SK-N-SH treated with all-trans-retinoic acid at 6 μM for 48 hours (cell line): ENCODE measurements around the gene MED13.

ENCODE experiments used
- ATAC-seq: fragments of 200-7000 bp; cut with Tn5 transposase; 3 replicates; pipeline ENCODE4 v1.9.1; 2020; ENCODE audit warnings: mild to moderate bottlenecking, moderate library complexity
- ARNTL ChIP-seq: fragments of 450-650 bp; formaldehyde crosslinking; IDR thresholded peaks from 2 replicates; pipeline ENCODE4 v1.5.0; 2020; ENCODE audit warnings: low read depth, mild to moderate bottlenecking, moderate library complexity, borderline replicate concordance
- CREB5 ChIP-seq: fragments of 250-450 bp; sonication (Bioruptor Pico); IDR thresholded peaks from 2 replicates; pipeline ENCODE4 v1.5.1; 2020; ENCODE audit warnings: low read depth, mild to moderate bottlenecking, moderate library complexity
- CSDC2 ChIP-seq: fragments of 250-450 bp; sonication (Bioruptor Pico); IDR thresholded peaks from 2 replicates; pipeline ENCODE4 v1.5.0; 2020; ENCODE audit warnings: mild to moderate bottlenecking, moderate library complexity
- ESRRG ChIP-seq: fragments of 250-450 bp; sonication (Bioruptor Pico); IDR thresholded peaks from 2 replicates; pipeline ENCODE4 v1.6.1; 2021; ENCODE audit warnings: mild to moderate bottlenecking
- GLIS3 ChIP-seq: fragments of 250-450 bp; sonication (Bioruptor Pico); IDR thresholded peaks from 2 replicates; pipeline ENCODE4 v1.5.0; 2020; ENCODE audit warnings: mild to moderate bottlenecking, moderate library complexity
- OSR1 ChIP-seq: fragments of 250-450 bp; sonication (Bioruptor Pico); IDR thresholded peaks from 2 replicates; pipeline ENCODE4 v1.8.0; 2022; ENCODE audit warnings: moderate library complexity, mild to moderate bottlenecking, inconsistent platforms
- POU6F1 ChIP-seq: fragments of 250-450 bp; sonication (Bioruptor Pico); IDR thresholded peaks from 2 replicates; pipeline ENCODE4 v1.8.0; 2021; ENCODE audit warnings: low read depth, mild to moderate bottlenecking, moderate library complexity, borderline replicate concordance
- PPARA ChIP-seq: fragments of 250-450 bp; sonication (Bioruptor Pico); IDR thresholded peaks from 2 replicates; pipeline ENCODE4 v1.5.0; 2020; ENCODE audit warnings: mild to moderate bottlenecking, borderline replicate concordance
- SNAI2 ChIP-seq: fragments of 250-450 bp; sonication (Bioruptor Pico); IDR thresholded peaks from 2 replicates; pipeline ENCODE4 v1.5.0; 2020; ENCODE audit warnings: mild to moderate bottlenecking, moderate library complexity
- TCF4 ChIP-seq: fragments of 250-450 bp; sonication (Bioruptor Pico); IDR thresholded peaks from 2 replicates; pipeline ENCODE4 v1.8.0; 2021; ENCODE audit warnings: mild to moderate bottlenecking, moderate library complexity, borderline replicate concordance
- TOX ChIP-seq: fragments of 250-450 bp; sonication (Bioruptor Pico); IDR thresholded peaks from 2 replicates; pipeline ENCODE4 v1.8.0; 2021; ENCODE audit warnings: mild to moderate bottlenecking, moderate library complexity, borderline replicate concordance
- TSHZ2 ChIP-seq: fragments of 250-450 bp; sonication (Bioruptor Pico); IDR thresholded peaks from 2 replicates; pipeline ENCODE4 v1.5.0; 2020; ENCODE audit warnings: mild to moderate bottlenecking, moderate library complexity
- ZC3H10 ChIP-seq: fragments of 250-450 bp; sonication (Bioruptor Pico); IDR thresholded peaks from 2 replicates; pipeline ENCODE4 v1.5.1; 2021; ENCODE audit warnings: mild to moderate bottlenecking, moderate library complexity
- ZFP3 ChIP-seq: fragments of 250-450 bp; sonication (Bioruptor Pico); IDR thresholded peaks from 2 replicates; pipeline ENCODE4 v1.5.0; 2020; ENCODE audit warnings: mild to moderate bottlenecking, moderate library complexity
- ZFP30 ChIP-seq: fragments of 450-650 bp; formaldehyde crosslinking; IDR thresholded peaks from 2 replicates; pipeline ENCODE4 v1.5.0; 2022; ENCODE audit warnings: mild to moderate bottlenecking, moderate library complexity
- ZNF565 ChIP-seq: fragments of 450-650 bp; formaldehyde crosslinking; conservative IDR thresholded peaks from 2 replicates; pipeline ENCODE4 v1.5.0; 2020; ENCODE audit warnings: low read depth, mild to moderate bottlenecking, moderate library complexity
- ZNF70 ChIP-seq: fragments of 450-650 bp; formaldehyde crosslinking; IDR thresholded peaks from 2 replicates; pipeline ENCODE4 v1.5.0; 2020; ENCODE audit warnings: mild to moderate bottlenecking, moderate library complexity
- ZNF8 ChIP-seq: fragments of 450-650 bp; formaldehyde crosslinking; IDR thresholded peaks from 2 replicates; pipeline ENCODE4 v1.5.0; 2020; ENCODE audit warnings: mild to moderate bottlenecking, moderate library complexity
- TF ChIP-seq, protein P1 (sequence below): fragments of 250-450 bp; sonication (Bioruptor Pico); IDR thresholded peaks from 2 replicates; pipeline ENCODE4 v1.8.0; 2020; ENCODE audit warnings: mild to moderate bottlenecking, moderate library complexity, borderline replicate concordance
- TF ChIP-seq, protein P2 (sequence below): fragments of 250-450 bp; sonication (Bioruptor Pico); IDR thresholded peaks from 2 replicates; pipeline ENCODE4 v1.5.1; 2021; ENCODE audit warnings: mild to moderate bottlenecking, moderate library complexity

MED13 gene

DNA sequence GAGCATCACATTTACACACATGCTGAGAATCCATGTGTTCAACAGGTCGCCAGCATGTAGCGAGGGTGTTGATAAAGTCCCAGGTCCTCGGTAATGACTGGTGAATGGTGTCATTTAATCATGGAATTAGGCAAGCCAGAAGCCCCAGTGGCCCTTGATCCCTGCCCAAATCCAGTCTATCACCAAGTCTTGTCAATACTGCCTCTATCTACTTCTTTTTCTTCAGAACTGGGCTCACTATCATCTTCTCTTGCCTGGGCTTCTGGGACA lies 31.3 kb upstream of the MED13 start:
- ATAC-seq: no peak
- TF ChIP-seq, protein P1, sequence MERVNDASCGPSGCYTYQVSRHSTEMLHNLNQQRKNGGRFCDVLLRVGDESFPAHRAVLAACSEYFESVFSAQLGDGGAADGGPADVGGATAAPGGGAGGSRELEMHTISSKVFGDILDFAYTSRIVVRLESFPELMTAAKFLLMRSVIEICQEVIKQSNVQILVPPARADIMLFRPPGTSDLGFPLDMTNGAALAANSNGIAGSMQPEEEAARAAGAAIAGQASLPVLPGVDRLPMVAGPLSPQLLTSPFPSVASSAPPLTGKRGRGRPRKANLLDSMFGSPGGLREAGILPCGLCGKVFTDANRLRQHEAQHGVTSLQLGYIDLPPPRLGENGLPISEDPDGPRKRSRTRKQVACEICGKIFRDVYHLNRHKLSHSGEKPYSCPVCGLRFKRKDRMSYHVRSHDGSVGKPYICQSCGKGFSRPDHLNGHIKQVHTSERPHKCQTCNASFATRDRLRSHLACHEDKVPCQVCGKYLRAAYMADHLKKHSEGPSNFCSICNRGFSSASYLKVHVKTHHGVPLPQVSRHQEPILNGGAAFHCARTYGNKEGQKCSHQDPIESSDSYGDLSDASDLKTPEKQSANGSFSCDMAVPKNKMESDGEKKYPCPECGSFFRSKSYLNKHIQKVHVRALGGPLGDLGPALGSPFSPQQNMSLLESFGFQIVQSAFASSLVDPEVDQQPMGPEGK: no peak
- no peak for TF ChIP-seq OSR1
- TF ChIP-seq GLIS3: no peak
- no peak for TF ChIP-seq ZFP30 (CRISPR knock-in tag)
- no peak for TF ChIP-seq CSDC2 (CRISPR knock-in tag)
- no peak for TF ChIP-seq POU6F1 (CRISPR knock-in tag)
- TF ChIP-seq ARNTL: no peak
- TF ChIP-seq ZNF565: no peak
- TF ChIP-seq SNAI2 (CRISPR knock-in tag): no peak
- no peak for TF ChIP-seq ZC3H10 (CRISPR knock-in tag)
- TF ChIP-seq ZNF70: no peak
- no peak for TF ChIP-seq TOX (CRISPR knock-in tag)
- TF ChIP-seq TCF4 (CRISPR knock-in tag): no peak
- TF ChIP-seq, protein P2, sequence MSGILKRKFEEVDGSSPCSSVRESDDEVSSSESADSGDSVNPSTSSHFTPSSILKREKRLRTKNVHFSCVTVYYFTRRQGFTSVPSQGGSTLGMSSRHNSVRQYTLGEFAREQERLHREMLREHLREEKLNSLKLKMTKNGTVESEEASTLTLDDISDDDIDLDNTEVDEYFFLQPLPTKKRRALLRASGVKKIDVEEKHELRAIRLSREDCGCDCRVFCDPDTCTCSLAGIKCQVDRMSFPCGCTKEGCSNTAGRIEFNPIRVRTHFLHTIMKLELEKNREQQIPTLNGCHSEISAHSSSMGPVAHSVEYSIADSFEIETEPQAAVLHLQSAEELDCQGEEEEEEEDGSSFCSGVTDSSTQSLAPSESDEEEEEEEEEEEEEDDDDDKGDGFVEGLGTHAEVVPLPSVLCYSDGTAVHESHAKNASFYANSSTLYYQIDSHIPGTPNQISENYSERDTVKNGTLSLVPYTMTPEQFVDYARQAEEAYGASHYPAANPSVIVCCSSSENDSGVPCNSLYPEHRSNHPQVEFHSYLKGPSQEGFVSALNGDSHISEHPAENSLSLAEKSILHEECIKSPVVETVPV: no peak
- TF ChIP-seq ZNF8 (CRISPR knock-in tag): no peak
- no peak for TF ChIP-seq TSHZ2 (CRISPR knock-in tag)
- TF ChIP-seq CREB5 (CRISPR knock-in tag): no peak
- TF ChIP-seq ESRRG (CRISPR knock-in tag): no peak
- TF ChIP-seq PPARA (CRISPR knock-in tag): no peak
- no peak for TF ChIP-seq ZFP3 (CRISPR knock-in tag)

DNA sequence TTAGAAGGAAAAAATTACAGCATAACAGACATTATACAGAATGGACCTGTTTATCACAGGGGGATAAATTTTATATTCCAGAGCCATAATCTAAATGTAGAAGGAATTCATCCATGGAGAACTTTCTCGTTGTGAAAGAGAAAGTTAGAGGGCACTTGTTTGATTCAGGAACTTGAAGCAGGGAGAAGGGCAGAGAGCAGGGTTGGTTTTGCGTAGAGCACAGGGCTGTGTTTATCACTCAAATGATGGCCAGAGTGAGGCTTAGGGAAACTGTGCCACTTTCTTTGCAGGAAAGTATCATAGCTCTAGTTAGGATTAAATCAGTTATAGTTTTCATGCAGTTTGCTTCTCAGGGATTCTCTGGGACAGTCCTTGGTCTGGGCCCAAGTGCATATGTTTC lies 29.1 kb upstream of the MED13 start:
- ATAC-seq: peak; percentile 40; the same call in 2 of the 3 replicates
- TF ChIP-seq ZFP30 (CRISPR knock-in tag) (no peak), POU6F1 (CRISPR knock-in tag) (no peak), ARNTL (no peak), SNAI2 (CRISPR knock-in tag) (peak; percentile 5; the same call in 1 of the 2 replicates)
- TF ChIP-seq, all 23 proteins: peak for 1
